PC-3 (cell line): ENCODE results near the gene SEC14L1. TPM values are rescaled to one million over a fixed set of nuclear protein-coding genes. Genes with fewer than 3 reads are reported as not detected.

ENCODE experiments used
- ATAC-seq: fragments of 200-7000 bp; cut with Tn5 transposase; 2 replicates; pipeline ENCODE4 v1.9.1; 2020; ENCODE audit warnings: mild to moderate bottlenecking, moderate library complexity
- BruUV-seq: library from RNA; stranded (reverse); fragments of 400-500 nt; replicated peaks from 2 replicates; lab custom pipeline; 2021; lab: Mats Ljungman, UMichigan
- CTCF ChIA-PET: fragments of 300-600 bp; sonication (Branson Sonifier 250); formaldehyde crosslinking; loops from one replicate; lab custom pipeline; 2022; ENCODE audit warnings: antibody characterized with exemption; lab: Charles Lee
- POLR2A ChIA-PET: fragments of 300-600 bp; sonication (Branson Sonifier 250); formaldehyde crosslinking; loops from one replicate; lab custom pipeline; 2022; ENCODE audit warnings: antibody characterized with exemption; ENCODE audit not compliant: unreplicated experiment; lab: Charles Lee
- DNase-seq: peaks from one replicate; pipeline ENCODE4 v3.0.0-alpha.2; 2015
- H2AFZ ChIP-seq: fragments of 300-600 bp; sonication (generic); 2 replicates; pipeline ENCODE4 v1.6.0; 2016; ENCODE audit warnings: antibody characterized with exemption, low read length
- H3F3A ChIP-seq: fragments of 300-600 bp; sonication (generic); one replicate; pipeline ENCODE4 v1.6.0; 2017; ENCODE audit warnings: antibody characterized with exemption, low read length, control low read depth, mild to moderate bottlenecking; ENCODE audit not compliant: unreplicated experiment
- H3K27ac ChIP-seq: fragments of 300-600 bp; sonication (generic); 2 replicates; pipeline ENCODE4 v1.5.1; 2016; ENCODE audit warnings: mild to moderate bottlenecking, low read length
- H3K27me3 ChIP-seq: fragments of 300-600 bp; sonication (generic); 2 replicates; pipeline ENCODE4 v1.6.1; 2016; ENCODE audit warnings: low read length, mixed read lengths
- H3K36me3 ChIP-seq: fragments of 300-600 bp; sonication (generic); 2 replicates; pipeline ENCODE4 v1.6.1; 2016; ENCODE audit warnings: low read depth, mixed run types, low read length, mixed read lengths
- H3K4me1 ChIP-seq: fragments of 300-600 bp; sonication (generic); 2 replicates; pipeline ENCODE4 v1.5.1; 2016; ENCODE audit warnings: low read length; ENCODE audit not compliant: insufficient read depth
- H3K4me2 ChIP-seq: fragments of 300-600 bp; sonication (generic); 2 replicates; pipeline ENCODE4 v1.6.0; 2016; ENCODE audit warnings: low read length
- H3K4me3 ChIP-seq: fragments of 300-600 bp; sonication (generic); 2 replicates; pipeline ENCODE4 v1.5.1; 2016; ENCODE audit warnings: mild to moderate bottlenecking, low read length, mixed read lengths
- H3K79me2 ChIP-seq: fragments of 300-600 bp; sonication (generic); 2 replicates; pipeline ENCODE4 v1.6.1; 2017; ENCODE audit warnings: low read length, mixed read lengths
- H3K9ac ChIP-seq: fragments of 300-600 bp; sonication (generic); 2 replicates; pipeline ENCODE4 v1.6.0; 2016; ENCODE audit warnings: mild to moderate bottlenecking, low read length
- H3K9me2 ChIP-seq: fragments of 300-600 bp; sonication (generic); replicated peaks from 2 replicates; pipeline ENCODE4 v1.6.1; 2016; ENCODE audit warnings: mixed run types, low read length, mixed read lengths
- H3K9me3 ChIP-seq: fragments of 300-600 bp; sonication (generic); 2 replicates; pipeline ENCODE4 v1.6.1; 2016; ENCODE audit warnings: low read length, mixed read lengths
- H4K20me1 ChIP-seq: fragments of 300-600 bp; sonication (generic); 2 replicates; pipeline ENCODE4 v1.6.1; 2016; ENCODE audit warnings: low read length, mixed read lengths
- EZH2 ChIP-seq: fragments of 300-600 bp; sonication (generic); IDR thresholded peaks from one replicate; pipeline ENCODE4 v1.6.1; 2017; ENCODE audit warnings: antibody characterized with exemption, mild to moderate bottlenecking, low read length; ENCODE audit not compliant: unreplicated experiment
- EZH2phosphoT487 ChIP-seq: fragments of 300-600 bp; sonication (generic); IDR thresholded peaks from 2 replicates; pipeline ENCODE4 v1.6.1; 2018; ENCODE audit warnings: mild to moderate bottlenecking, antibody characterized with exemption, low read length, borderline replicate concordance
- intact Hi-C: fragments of 100-400 bp; cut with micrococcal nuclease; formaldehyde crosslinking; loops from 2 replicates; pipeline ENCODE4 v1.9.0; 2023
- total RNA-seq: library from RNA; depleted of rRNA; stranded (reverse); fragments of >200 nt; gene quantifications from 2 replicates; pipeline ENCODE4 v1.2.3, GENCODE V29; 2014
- TF ChIP-seq, protein P1 (sequence below): fragments of 300-600 bp; sonication (generic); conservative IDR thresholded peaks from 2 replicates; pipeline ENCODE4 v1.5.1; 2017; ENCODE audit warnings: antibody characterized with exemption, low read depth, mild to moderate bottlenecking, low read length

The SEC14L1 gene
- total RNA-seq, 1 experiment from 2014 or later = 39.8 TPM

DNA sequence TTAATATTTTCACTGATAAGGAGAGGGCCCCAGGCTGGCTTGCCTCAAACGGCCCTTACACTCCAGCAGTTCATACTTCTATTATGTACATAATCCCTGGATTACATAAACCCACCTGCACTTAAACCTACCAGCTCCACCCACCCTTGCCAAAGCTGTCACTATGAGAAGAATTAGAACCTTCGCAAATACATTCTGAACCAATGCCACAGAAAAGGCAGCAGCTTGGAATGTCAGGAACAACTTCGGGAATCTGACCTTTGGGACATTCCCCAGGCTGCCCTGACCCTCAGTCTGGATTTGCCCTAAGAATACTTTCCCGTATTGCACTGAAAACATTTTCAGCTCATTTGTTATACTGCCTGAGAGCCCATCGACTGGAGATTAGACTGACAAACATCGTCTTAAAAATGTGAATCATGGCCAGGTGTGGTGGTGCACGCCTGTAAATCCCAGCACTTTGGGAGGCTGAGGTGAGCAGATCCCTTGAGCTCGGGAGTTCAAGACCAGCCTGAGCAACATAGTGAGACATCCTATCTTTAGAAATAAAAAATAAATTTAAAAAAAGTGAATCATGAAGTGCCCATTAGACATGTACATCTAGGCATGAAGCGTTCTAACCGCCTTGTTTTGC is 21.0 kb upstream of the SEC14L1 start:
- no peaks in the 10 kb centered on the region for H3K79me2 ChIP-seq
- no peak overlapping the region for H3K4me3 ChIP-seq
- ATAC-seq (no peak), DNase-seq (no peak)
- ChIA-PET CTCF (no interaction called here), POLR2A (no interaction called here)
- no TSS peak for BruUV-seq
- peaks cover 11% of the 10 kb centered on the region for H3F3A ChIP-seq
- no peak overlapping the region for H3K9ac ChIP-seq
- H2AFZ ChIP-seq = no peak overlapping the region
- no peak overlapping the region for H3K4me2 ChIP-seq
- no peak overlapping the region for H3K27ac ChIP-seq
- H4K20me1 ChIP-seq = no peaks in the 10 kb centered on the region
- H3K27me3 ChIP-seq = no peaks in the 10 kb centered on the region
- no peaks in the 10 kb centered on the region for H3K9me2 ChIP-seq
- TF ChIP-seq EZH2 (no peak), EZH2phosphoT487 (no peak)
- TF ChIP-seq, protein P1, sequence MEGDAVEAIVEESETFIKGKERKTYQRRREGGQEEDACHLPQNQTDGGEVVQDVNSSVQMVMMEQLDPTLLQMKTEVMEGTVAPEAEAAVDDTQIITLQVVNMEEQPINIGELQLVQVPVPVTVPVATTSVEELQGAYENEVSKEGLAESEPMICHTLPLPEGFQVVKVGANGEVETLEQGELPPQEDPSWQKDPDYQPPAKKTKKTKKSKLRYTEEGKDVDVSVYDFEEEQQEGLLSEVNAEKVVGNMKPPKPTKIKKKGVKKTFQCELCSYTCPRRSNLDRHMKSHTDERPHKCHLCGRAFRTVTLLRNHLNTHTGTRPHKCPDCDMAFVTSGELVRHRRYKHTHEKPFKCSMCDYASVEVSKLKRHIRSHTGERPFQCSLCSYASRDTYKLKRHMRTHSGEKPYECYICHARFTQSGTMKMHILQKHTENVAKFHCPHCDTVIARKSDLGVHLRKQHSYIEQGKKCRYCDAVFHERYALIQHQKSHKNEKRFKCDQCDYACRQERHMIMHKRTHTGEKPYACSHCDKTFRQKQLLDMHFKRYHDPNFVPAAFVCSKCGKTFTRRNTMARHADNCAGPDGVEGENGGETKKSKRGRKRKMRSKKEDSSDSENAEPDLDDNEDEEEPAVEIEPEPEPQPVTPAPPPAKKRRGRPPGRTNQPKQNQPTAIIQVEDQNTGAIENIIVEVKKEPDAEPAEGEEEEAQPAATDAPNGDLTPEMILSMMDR = no peak
- peaks cover 39% of the 10 kb centered on the region for H3K4me1 ChIP-seq
- H3K9me3 ChIP-seq = no peaks in the 10 kb centered on the region
- no peaks in the 10 kb centered on the region for H3K36me3 ChIP-seq
- intact Hi-C loops = no loop called here

DNA sequence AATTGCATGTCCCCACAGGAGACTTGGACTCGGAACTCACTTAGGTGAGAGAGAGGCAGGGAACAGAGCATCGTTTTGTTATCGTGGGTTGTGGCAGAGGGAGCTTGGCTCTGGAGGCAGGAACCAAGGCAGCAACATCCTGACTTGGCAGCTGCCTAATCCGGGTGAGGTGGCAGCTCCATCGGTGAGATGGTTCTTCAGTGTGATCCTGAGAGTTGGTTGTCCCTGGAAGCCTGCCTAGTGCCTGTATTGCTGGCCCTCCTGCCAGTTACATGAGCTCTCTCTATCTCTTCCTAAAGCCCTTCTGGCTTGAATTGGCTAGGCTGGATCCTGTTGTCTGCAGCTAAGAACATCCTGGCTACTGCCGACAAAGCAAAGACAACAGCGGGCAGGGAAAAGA is 19.9 kb upstream of the SEC14L1 start:
- POLR2A ChIA-PET = interaction anchor here (0.5 to 1.0 kb wide), 2 partner anchors 19 to 37 kb away, joined by 4 to 9 read pairs; partner anchors contain the start of gene SEC14L1
- peaks cover 46% of the 10 kb centered on the region for H3K4me1 ChIP-seq

More for the DNA sequence above, 19.9 kb upstream of the SEC14L1 start:
- CTCF ChIA-PET = interaction anchor here (0.5 to 0.6 kb wide), 4 partner anchors 25 to 65 kb away, joined by 3 to 5 read pairs (median 4); no protein-coding TSS in a partner anchor
- no peak overlapping the region for H2AFZ ChIP-seq
- no peaks in the 10 kb centered on the region for H3K36me3 ChIP-seq
- peak; percentile 9 for ATAC-seq
- intact Hi-C loops = loop anchor here (1.0 kb wide), 1 partner anchor 25 kb away; no protein-coding TSS in a partner anchor
- peak overlapping the region; percentile 67 for H3K4me2 ChIP-seq
- no peaks in the 10 kb centered on the region for H4K20me1 ChIP-seq
- no peaks in the 10 kb centered on the region for H3K27me3 ChIP-seq
- no peaks in the 10 kb centered on the region for H3K9me2 ChIP-seq
- H3K4me3 ChIP-seq = no peak overlapping the region
- no peaks in the 10 kb centered on the region for H3K79me2 ChIP-seq
- H3F3A ChIP-seq = peaks cover 15% of the 10 kb centered on the region
- DNase-seq = peak; percentile 63
- no TSS peak for BruUV-seq
- no peaks in the 10 kb centered on the region for H3K9me3 ChIP-seq
- peak overlapping the region; percentile 88 for H3K27ac ChIP-seq
- peak overlapping the region; percentile 52; the same call in 1 of the 2 replicates for H3K9ac ChIP-seq
- TF ChIP-seq, protein P1 = no peak
- TF ChIP-seq EZH2phosphoT487 (no peak), EZH2 (no peak)
